GM19468 (cell line): Measurements from ENCODE around the gene PDE4D.
"Not testable (repeated sequence)": the region's sequence is repeated elsewhere in the genome, so short reads cannot be mapped to it uniquely, and the experiment has no call there.

ENCODE experiments used
- ATAC-seq: cut with Tn5 transposase; IDR thresholded peaks from one replicate; pipeline ENCODE4 v1.9.1; 2021; ENCODE audit warnings: mild to moderate bottlenecking, moderate library complexity, moderate number of reproducible peaks; ENCODE audit not compliant: unreplicated experiment; ENCODE audit errors: extremely low read depth

The PDE4D gene

GRCh38 chr5:59596586-59597350 is 296.8 kb downstream of the PDE4D start:
- no peak for ATAC-seq

DNA sequence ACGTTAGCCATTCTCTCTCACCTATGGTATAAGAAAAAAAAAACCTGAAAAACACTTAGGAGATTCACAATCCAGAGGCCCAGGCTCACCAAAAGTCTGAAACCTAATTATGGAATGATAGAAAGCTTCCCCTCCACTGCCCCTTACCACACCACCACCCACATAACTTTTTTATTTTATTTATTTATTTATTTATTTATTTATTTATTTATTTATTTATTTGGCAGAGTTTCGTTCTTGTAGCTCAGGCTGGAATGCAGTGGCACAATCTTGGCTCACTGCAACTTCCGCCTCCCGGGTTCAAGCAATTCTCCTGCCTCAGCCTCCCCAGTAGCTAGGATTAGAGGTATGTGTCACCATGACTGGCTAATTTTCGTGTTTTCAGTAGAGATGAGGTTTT is 299.4 kb downstream of the PDE4D start:
- not testable (repeated sequence) for ATAC-seq

DNA sequence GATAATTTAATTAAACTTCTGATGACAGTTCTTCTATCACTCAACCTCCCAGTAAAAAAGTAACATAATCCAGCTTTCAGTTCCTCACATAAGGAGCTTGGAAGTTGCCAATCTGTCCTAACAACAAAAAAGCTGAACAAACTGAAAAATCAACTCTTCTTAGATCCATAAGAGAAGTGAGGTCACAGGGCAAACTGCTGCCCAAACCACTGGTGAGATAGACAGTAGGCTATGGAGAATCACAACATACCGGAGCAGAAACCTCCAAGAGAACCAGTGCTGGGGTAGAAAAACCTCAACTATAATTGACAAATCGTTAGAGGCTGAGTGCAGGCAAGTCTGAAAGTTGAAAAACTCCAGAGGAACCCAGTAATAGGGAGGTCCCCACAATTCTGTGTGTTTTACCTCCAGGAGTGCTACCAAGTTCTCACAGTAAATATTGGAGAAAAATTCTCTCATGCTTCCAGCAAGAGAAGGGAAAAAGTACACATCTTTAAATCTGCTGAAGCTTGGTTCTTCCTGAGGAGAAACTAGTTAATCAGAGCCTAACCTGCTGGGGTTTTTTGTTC is 300.0 kb downstream of the PDE4D start:
- ATAC-seq, result no peak

GRCh38 chr5:59592101-59592500 is 301.4 kb downstream of the PDE4D start:
- no peak for ATAC-seq

DNA sequence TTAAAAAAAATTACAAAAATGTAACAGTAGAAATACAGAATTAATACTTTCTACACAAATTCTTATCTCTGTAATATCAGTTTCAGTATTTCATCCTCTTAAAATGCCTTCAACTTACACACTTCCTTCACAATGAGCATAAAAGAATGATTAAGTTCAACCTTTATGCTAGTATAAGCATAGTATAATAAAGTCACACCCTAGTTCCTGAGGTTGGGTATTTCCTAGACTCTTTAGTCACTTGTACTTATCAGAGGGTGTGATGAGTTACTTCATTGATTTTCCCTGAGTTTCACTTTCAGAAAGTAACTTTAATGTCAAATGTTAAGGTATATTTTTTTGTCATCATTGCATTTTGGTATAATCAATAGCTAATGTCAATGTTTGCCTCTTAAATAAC is 302.4 kb downstream of the PDE4D start:
- ATAC-seq, result no peak

- ATAC-seq, result no peak
Observed at GRCh38 chr5:59588922-59589321, 304.6 kb downstream of the PDE4D start.

- ATAC-seq, result no peak
Observed at GRCh38 chr5:59587489-59588337, 305.8 kb downstream of the PDE4D start.

- ATAC-seq, result no peak
Observed at GRCh38 chr5:59586841-59587240, 306.7 kb downstream of the PDE4D start.

GRCh38 chr5:59584858-59585846 is 308.4 kb downstream of the PDE4D start:
- no peak for ATAC-seq

DNA sequence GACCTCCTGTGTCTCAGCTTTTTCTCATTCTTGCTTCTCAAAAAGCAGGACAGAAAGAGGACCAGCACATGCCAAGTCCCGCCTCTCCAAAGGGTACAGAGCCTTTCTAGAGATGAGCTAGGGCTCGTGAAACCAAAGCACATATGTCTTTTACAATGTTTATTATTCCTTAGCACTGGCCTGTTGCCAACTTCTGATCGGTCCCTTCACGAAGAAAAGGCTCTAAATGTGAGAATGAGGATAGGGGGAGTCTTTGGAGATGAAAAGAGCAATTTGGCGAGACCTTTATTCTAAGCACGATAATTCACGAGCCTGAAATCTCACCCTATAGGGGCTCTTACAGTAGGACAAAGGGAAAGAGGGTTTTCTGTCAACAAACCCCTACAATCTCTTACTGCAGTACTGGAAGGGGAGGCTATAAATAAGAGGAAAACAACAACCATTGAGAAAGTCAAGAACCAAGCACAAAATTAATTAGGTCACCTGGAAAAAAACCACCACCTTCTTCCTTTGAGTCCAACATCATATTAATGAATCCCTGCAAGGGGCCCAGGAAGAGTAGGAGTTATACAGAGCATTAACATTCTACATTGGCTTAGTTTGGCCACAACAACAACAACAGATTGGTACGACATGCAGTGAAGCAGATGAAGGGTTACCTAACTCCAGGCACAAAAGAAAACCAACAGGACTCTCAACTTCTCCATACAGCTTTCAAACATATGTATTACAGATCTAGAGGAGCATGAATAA is 309.5 kb downstream of the PDE4D start:
- ATAC-seq, result no peak

GRCh38 chr5:59583151-59583809 is 310.2 kb downstream of the PDE4D start:
- ATAC-seq, result no peak

GRCh38 chr5:59582746-59583145 is 310.8 kb downstream of the PDE4D start:
- ATAC-seq, result no peak

DNA sequence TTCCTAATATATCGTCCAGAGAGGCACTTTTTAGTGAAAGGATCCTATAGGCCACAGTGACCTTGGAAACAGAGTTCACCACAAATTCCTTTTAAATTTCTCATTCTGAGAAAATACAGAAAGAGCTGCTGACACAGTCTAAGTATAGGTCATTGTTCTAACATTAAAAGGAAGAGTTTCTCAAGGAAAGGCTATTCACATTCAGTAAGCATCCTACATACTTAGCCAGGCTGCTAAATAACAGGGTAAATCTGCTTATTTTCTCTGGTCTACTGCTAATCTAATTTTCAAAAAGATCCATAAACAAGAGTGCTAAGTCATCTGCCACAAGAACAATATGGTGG is 313.7 kb downstream of the PDE4D start:
- no peak for ATAC-seq

DNA sequence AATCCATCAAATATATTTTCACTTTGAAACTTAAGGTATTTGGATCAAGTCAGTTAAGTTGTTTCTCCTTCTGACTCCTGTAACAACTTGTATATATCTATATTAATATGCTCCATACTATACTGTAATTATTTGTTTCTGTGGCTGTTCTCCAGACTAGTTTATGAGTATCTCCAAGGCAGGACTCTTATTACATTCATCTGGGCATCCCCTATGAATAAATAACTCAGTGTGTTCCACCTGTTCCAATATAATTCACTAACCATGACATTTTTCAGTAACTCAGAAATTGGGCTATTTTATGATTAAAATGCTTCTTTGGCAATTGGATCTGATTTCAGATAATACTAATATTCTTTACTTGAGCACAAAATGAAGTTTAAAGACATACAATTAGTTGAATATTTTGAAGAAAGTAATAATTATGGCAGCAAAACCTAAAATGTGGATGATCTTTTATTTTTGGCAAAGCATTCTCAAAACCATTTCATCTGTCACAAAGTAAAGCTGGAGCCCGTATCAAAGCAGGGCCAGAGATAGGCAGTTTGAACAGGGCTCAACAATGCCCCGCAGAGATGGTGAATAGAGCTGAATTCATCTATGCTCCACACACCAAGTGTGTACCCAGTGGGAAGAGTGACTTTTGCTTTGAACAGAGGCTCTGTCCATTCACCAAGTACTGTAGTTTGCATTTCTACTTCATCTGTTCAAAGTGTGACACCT is 314.3 kb downstream of the PDE4D start:
- ATAC-seq, result no peak

DNA sequence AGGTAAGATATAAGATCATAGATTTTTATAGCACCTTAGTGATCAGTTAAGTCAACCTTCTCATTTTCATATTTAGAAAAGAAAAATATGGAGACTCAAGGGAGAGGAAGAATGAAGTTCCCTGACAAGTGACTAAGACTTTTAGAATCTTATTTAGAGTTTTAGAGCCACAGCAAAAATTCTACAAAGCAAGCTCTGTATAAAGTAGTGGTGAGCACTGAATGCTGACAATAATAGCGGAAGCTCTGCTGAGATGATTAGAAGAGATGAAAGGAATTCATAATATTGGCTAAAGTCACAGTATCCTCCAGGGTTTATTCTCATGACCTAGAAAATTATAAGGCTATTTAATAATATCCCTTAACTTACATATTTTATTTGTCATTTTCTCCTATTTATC is 316.0 kb downstream of the PDE4D start:
- ATAC-seq, result no peak

DNA sequence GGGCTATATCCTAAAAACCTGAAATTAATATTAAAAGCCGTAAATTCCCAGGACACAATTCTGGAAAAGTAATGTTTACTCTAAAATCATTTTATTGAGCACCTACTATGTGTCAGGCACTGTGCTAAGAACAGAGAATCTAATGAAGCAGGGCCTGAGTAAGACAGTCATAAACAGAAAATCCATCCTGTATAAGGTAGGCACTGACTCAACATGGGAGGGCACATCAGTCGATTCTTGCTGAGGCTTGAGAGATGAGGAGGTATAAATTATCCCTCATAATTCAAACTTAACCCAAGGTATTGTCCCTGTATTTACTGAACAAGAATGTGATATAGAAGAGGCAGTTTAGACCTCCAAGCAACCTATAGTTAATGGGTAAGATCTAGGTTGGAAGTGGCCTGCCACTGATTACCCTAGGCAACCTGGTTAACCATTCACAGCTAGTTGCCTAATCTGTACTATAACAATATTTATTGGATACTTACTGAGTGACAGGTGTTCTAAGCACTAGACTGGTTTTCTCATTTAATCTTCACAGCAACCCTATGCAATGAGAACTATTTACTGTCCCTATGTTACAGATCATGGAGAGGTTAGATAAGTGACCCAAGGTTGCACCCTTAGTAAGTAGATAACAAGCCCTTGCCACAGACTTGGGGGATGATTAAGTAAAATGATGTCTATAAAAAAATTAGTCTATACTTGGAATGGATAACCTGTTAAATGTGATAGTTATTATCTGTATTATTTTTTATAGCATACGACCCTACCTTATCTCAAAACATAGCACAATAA is 317.7 kb downstream of the PDE4D start:
- no peak for ATAC-seq

- not testable (repeated sequence) for ATAC-seq
Observed at GRCh38 chr5:59573509-59573908, 320.0 kb downstream of the PDE4D start.
